ENCODE measurements around the gene DLG5. TPM values are rescaled to one million over a fixed set of nuclear protein-coding genes. Genes with fewer than 3 reads are reported as not detected.

The DLG5 gene
- total RNA-seq, 4 donors from 2014 or later: 52.0 to 127 (median 56.3) TPM

GRCh38 chr10:77932016-77932715 lies 5.6 kb upstream of the DLG5 start:
- ATAC-seq: no peak
- no peak overlapping the region for H3K4me3 ChIP-seq
- H3K36me3 ChIP-seq: no peaks in the 10 kb centered on the region
- TF ChIP-seq POLR2A (IDR thresholded peaks at IDR 0.05) (no peak), EP300 (IDR thresholded peaks at IDR 0.05) (no peak), POLR2AphosphoS5 (IDR thresholded peaks at IDR 0.05) (no peak)
- TF ChIP-seq, protein P1, sequence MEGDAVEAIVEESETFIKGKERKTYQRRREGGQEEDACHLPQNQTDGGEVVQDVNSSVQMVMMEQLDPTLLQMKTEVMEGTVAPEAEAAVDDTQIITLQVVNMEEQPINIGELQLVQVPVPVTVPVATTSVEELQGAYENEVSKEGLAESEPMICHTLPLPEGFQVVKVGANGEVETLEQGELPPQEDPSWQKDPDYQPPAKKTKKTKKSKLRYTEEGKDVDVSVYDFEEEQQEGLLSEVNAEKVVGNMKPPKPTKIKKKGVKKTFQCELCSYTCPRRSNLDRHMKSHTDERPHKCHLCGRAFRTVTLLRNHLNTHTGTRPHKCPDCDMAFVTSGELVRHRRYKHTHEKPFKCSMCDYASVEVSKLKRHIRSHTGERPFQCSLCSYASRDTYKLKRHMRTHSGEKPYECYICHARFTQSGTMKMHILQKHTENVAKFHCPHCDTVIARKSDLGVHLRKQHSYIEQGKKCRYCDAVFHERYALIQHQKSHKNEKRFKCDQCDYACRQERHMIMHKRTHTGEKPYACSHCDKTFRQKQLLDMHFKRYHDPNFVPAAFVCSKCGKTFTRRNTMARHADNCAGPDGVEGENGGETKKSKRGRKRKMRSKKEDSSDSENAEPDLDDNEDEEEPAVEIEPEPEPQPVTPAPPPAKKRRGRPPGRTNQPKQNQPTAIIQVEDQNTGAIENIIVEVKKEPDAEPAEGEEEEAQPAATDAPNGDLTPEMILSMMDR (IDR thresholded peaks at IDR 0.05): no peak
- 78 to 86% methylated on average over 4 to 8 of the region's 8 CpGs for WGBS, 2 donors (ENCODE audit: low coverage in 1 of 2)
- no peak overlapping the region for H3K27ac ChIP-seq
- H3K4me1 ChIP-seq: peaks cover 0 to 30% (median 4%) of the 10 kb centered on the region in 3 donors
- H3K27me3 ChIP-seq: no peaks in the 10 kb centered on the region
- no peaks in the 10 kb centered on the region for H3K9me3 ChIP-seq

- Histone ChIP-seq H3K36me3 (no peaks in the 10 kb centered on the region), H3K27me3 (no peaks in the 10 kb centered on the region), H3K9me3 (no peaks in the 10 kb centered on the region), H3K4me1 (peaks cover 0 to 46% (median 20%) of the 10 kb centered on the region in 3 donors), H3K27ac (peak overlapping the region; percentile 44 to 95 (median 92)), H3K4me3 (peak overlapping the region; percentile 72 to 94)
- no peak for ATAC-seq
- WGBS, 2 donors (ENCODE audit: low coverage in 1 of 2): 28 to 44% methylated on average over 5 to 14 of the region's 20 CpGs
- TF ChIP-seq EP300 (IDR thresholded peaks at IDR 0.05) (no peak), POLR2A (IDR thresholded peaks at IDR 0.05) (no peak)
- TF ChIP-seq, protein P1 (IDR thresholded peaks at IDR 0.05): no peak
Measured at GRCh38 chr10:77927402-77928246, 1.1 kb upstream of the DLG5 start.

GRCh38 chr10:77925795-77926565 lies 575 bp downstream of the DLG5 start:
- Histone ChIP-seq H3K4me3 (peak overlapping the region; percentile 72 to 94), H3K9me3 (no peaks in the 10 kb centered on the region), H3K27me3 (no peaks in the 10 kb centered on the region), H3K4me1 (peaks cover 0 to 63% (median 20%) of the 10 kb centered on the region in 3 donors), H3K36me3 (no peaks in the 10 kb centered on the region), H3K27ac (peak overlapping the region; percentile 75 to 95 (median 92))
- TF ChIP-seq POLR2AphosphoS5 (IDR thresholded peaks at IDR 0.05) (peak; percentile 32), POLR2A (IDR thresholded peaks at IDR 0.05) (no peak), EP300 (IDR thresholded peaks at IDR 0.05) (no peak)
- TF ChIP-seq, protein P1 (IDR thresholded peaks at IDR 0.05): peak in 2 of 4 experiments; percentile 5 to 17
- ATAC-seq: peak; percentile 47
- 0 to 7% methylated on average over 1 to 8 of the region's 73 CpGs for WGBS, 2 donors (ENCODE audit: low coverage in 1 of 2)

GRCh38 chr10:77925410-77925794 lies 1.2 kb downstream of the DLG5 start:
- TF ChIP-seq, protein P1 (IDR thresholded peaks at IDR 0.05): no peak
- TF ChIP-seq POLR2A (IDR thresholded peaks at IDR 0.05) (peak in 1 of 2 donors; percentile 7), POLR2AphosphoS5 (IDR thresholded peaks at IDR 0.05) (no peak), EP300 (IDR thresholded peaks at IDR 0.05) (no peak)
- no peak for ATAC-seq
- 8 to 15% methylated on average over 2 of the region's 7 CpGs for WGBS, 2 donors (ENCODE audit: low coverage in 1 of 2)

More at GRCh38 chr10:77925410-77925794, 1.2 kb downstream of the DLG5 start:
- H3K27ac ChIP-seq: peak overlapping the region; percentile 75 to 95 (median 92)
- H3K4me3 ChIP-seq: peak overlapping the region; percentile 72 to 94
- H3K27me3 ChIP-seq: no peaks in the 10 kb centered on the region
- H3K36me3 ChIP-seq: no peaks in the 10 kb centered on the region
- H3K9me3 ChIP-seq: no peaks in the 10 kb centered on the region
- H3K4me1 ChIP-seq: peaks cover 0 to 68% (median 20%) of the 10 kb centered on the region in 3 donors

Data from gastroesophageal sphincter (tissue), 4 donors.